ENCODE measurements around the gene SMAD7. TPM values are rescaled to one million over a fixed set of nuclear protein-coding genes. Genes with fewer than 3 reads are reported as not detected.

Gene SMAD7
- total RNA-seq, 1 donor from 2014 or later, result 61.2 TPM

DNA sequence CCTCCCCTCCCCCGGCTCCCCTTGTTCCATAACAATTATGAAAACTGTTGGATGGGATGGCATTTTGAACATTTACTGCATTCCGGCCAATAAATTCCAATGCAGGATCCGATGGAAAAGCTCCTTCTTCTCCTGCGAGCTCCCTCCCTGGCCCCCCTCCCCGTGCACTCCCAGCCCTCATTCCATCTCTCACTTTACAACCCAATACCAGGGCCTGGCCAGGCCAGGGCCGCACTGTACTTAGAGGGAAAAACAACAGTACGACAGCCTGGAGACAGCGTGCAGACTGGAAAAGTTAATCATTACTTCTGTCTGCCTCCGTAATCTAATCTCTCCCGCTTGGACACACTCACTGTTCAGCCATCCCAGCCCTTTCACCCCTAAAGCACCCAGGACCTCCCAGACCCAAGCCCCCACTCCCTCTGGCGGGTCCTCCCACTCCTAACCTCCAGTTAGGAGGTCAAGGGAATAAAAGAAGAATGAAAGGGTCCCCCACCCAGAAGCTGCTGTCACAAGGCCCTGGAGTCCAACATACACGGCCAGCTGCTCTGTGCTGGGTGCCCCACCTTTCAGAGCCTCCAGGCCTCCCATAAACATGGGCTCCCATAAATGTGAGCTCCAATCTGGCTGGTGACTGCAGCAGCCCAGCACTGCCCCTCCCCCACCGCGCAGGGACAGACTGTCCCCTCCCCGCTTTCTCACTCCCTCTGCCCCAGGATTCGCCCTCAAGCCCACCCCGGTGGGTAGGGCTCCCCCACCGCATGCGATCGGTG is 20.6 kb downstream of the SMAD7 start:
- H3K4me1 Mint-ChIP-seq (ENCODE audit: low read depth), result peaks cover 100% of the 10 kb centered on the region
- peak overlapping the region; percentile 99 for H3K27ac Mint-ChIP-seq (ENCODE audit: unreplicated experiment)
- H3K4me3 Mint-ChIP-seq (ENCODE audit: unreplicated experiment), result peak overlapping the region; percentile 61
- no peaks in the 10 kb centered on the region for H3K9me3 Mint-ChIP-seq (ENCODE audit: low read depth)
- no peaks in the 10 kb centered on the region for H3K27me3 Mint-ChIP-seq (ENCODE audit: low read depth)
- H3K36me3 Mint-ChIP-seq (ENCODE audit: low read depth), result peaks cover 15% of the 10 kb centered on the region
- no peak for DNase-seq (ENCODE audit: low spot score)
- TF ChIP-seq, protein P1, sequence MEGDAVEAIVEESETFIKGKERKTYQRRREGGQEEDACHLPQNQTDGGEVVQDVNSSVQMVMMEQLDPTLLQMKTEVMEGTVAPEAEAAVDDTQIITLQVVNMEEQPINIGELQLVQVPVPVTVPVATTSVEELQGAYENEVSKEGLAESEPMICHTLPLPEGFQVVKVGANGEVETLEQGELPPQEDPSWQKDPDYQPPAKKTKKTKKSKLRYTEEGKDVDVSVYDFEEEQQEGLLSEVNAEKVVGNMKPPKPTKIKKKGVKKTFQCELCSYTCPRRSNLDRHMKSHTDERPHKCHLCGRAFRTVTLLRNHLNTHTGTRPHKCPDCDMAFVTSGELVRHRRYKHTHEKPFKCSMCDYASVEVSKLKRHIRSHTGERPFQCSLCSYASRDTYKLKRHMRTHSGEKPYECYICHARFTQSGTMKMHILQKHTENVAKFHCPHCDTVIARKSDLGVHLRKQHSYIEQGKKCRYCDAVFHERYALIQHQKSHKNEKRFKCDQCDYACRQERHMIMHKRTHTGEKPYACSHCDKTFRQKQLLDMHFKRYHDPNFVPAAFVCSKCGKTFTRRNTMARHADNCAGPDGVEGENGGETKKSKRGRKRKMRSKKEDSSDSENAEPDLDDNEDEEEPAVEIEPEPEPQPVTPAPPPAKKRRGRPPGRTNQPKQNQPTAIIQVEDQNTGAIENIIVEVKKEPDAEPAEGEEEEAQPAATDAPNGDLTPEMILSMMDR (IDR thresholded peaks at IDR 0.05), result no peak

DNA sequence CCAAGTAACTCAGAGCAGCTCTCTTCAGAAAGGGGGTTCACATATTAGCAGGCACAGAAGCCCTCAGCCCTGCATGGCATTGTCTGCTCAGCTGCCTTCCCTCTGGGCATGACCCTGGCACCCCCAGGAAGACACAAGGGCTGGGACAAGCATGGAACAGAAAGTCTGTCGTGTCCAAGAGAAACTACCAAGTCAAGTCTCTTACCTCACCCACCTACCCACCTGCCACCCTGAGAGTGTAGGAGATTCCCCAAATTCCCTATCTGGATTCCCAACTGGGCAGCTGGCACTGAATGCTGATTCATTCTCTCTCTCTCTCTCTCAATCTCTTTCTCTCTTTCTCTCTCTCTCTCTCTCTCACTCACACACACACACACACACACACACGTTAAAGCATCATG is 21.6 kb downstream of the SMAD7 start:
- peak overlapping the region; percentile 99 for H3K27ac Mint-ChIP-seq (ENCODE audit: unreplicated experiment)
- TF ChIP-seq, protein P1 (IDR thresholded peaks at IDR 0.05), result no peak
- no peaks in the 10 kb centered on the region for H3K27me3 Mint-ChIP-seq (ENCODE audit: low read depth)
- H3K36me3 Mint-ChIP-seq (ENCODE audit: low read depth), result peaks cover 12% of the 10 kb centered on the region
- no peak for DNase-seq (ENCODE audit: low spot score)
- peak overlapping the region; percentile 61 for H3K4me3 Mint-ChIP-seq (ENCODE audit: unreplicated experiment)
- peaks cover 100% of the 10 kb centered on the region for H3K4me1 Mint-ChIP-seq (ENCODE audit: low read depth)
- no peaks in the 10 kb centered on the region for H3K9me3 Mint-ChIP-seq (ENCODE audit: low read depth)

DNA sequence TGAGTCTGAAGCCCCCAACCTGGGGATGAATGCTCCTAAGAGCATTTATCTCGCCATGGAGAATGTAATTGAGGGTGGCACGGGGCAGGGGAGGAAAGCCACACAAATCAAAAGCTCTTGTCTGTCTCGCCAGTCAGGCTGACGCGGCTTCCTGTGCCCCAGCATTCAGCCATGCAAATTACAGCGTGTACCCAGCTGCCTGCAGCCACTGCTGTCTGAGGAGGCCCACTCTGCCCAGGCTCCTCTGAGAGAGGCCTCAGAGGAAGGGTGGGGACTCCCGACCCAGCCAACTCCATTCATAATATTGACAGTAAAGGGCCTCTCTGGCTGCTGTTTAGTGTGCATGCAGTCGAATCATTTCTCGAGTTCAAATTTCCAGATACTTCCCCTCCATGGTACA is 22.0 kb downstream of the SMAD7 start:
- peaks cover 14% of the 10 kb centered on the region for H3K36me3 Mint-ChIP-seq (ENCODE audit: low read depth)
- H3K4me3 Mint-ChIP-seq (ENCODE audit: unreplicated experiment), result peak overlapping the region; percentile 61
- TF ChIP-seq, protein P1 (IDR thresholded peaks at IDR 0.05), result no peak
- H3K27ac Mint-ChIP-seq (ENCODE audit: unreplicated experiment), result peak overlapping the region; percentile 99
- H3K4me1 Mint-ChIP-seq (ENCODE audit: low read depth), result peaks cover 100% of the 10 kb centered on the region
- no peaks in the 10 kb centered on the region for H3K27me3 Mint-ChIP-seq (ENCODE audit: low read depth)
- no peak for DNase-seq (ENCODE audit: low spot score)
- no peaks in the 10 kb centered on the region for H3K9me3 Mint-ChIP-seq (ENCODE audit: low read depth)

DNA sequence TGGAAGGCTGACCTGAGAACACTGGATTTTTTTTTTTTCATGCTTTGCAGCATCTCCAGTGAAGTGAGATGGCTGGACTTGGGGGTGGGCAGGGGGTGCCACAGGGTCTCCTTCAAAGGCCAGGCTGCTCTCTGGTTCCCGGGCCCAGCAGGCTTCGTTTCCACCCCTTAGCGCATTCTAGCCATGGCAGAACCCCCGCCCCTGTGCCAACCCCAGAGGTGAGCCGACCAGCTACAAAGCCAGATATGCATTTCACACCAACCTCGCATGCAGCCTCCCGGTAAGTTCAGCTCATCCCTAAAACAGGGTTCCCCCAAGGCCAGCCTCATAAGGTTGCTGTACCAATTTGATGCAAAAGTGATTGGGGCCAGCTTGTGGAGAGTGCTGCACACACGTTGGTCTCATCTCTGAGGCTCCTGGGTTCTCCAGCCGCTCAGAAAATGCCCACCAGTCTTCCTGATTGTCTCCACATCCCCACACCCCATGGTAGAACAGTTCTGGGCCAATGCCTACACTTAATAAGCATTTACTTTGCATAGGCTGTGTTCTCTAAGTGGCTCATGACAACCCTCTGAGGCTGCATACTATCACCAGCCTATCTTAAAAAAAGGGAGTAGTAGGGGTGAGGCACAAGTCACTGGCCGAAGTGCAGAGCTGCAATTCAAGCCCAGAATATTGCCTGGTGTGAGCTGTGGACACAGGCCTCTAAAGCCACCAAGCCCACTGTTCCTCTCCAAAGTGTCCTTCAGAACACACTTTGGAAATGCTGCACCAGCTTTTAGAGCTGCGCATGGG is 23.3 kb downstream of the SMAD7 start:
- H3K27me3 Mint-ChIP-seq (ENCODE audit: low read depth), result no peaks in the 10 kb centered on the region
- H3K9me3 Mint-ChIP-seq (ENCODE audit: low read depth), result no peaks in the 10 kb centered on the region
- H3K4me1 Mint-ChIP-seq (ENCODE audit: low read depth), result peaks cover 100% of the 10 kb centered on the region
- DNase-seq (ENCODE audit: low spot score), result no peak
- TF ChIP-seq, protein P1 (IDR thresholded peaks at IDR 0.05), result no peak
- H3K4me3 Mint-ChIP-seq (ENCODE audit: unreplicated experiment), result peak overlapping the region; percentile 61
- H3K36me3 Mint-ChIP-seq (ENCODE audit: low read depth), result peaks cover 22% of the 10 kb centered on the region
- peak overlapping the region; percentile 99 for H3K27ac Mint-ChIP-seq (ENCODE audit: unreplicated experiment)

DNA sequence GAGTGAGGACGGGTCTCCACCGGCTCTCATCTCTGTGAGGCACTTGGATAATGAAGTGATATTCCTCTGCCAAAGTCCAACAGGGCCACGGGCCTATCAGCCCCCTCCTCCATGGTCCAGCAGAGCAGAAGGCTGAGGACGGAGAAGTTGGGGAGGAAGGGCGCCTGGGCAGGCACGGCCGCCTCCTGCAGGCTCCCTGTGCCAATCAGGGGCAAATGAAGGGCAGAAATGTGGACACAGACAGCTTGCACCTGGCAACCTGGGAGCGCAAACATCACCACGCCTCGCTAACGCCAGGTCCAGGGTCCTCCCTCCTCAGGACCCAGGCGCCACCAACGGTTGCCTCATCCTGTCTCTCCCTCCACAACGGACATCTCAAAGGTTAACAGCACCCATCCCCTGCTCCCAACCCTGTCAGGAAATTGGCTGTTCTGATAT is 24.3 kb downstream of the SMAD7 start:
- Mint-ChIP-seq H3K4me1 (ENCODE audit: low read depth) (peaks cover 100% of the 10 kb centered on the region), H3K9me3 (ENCODE audit: low read depth) (no peaks in the 10 kb centered on the region), H3K36me3 (ENCODE audit: low read depth) (peaks cover 20% of the 10 kb centered on the region), H3K4me3 (ENCODE audit: unreplicated experiment) (no peak overlapping the region), H3K27ac (ENCODE audit: unreplicated experiment) (peak overlapping the region; percentile 37), H3K27me3 (ENCODE audit: low read depth) (no peaks in the 10 kb centered on the region)
- no peak for DNase-seq (ENCODE audit: low spot score)
- TF ChIP-seq, protein P1 (IDR thresholded peaks at IDR 0.05), result no peak

Data from chondrocyte (in vitro differentiated cells).